Measurements from ENCODE around the gene NUDT14. TPM values are rescaled to one million over a fixed set of nuclear protein-coding genes. Genes with fewer than 3 reads are reported as not detected.

NUDT14 gene
- 10 to 100 TPM; 26.9 to 46.7 (median 37.9) TPM for total RNA-seq
- long read RNA-seq, donor 1, transcript NUDT14-202 (5 exons, 845 nt), result major isoform, 14 of 33 reads
- long read RNA-seq, donor 1, transcript NUDT14-206 (5 exons, 1,042 nt), result minor isoform, 5 of 33 reads
- long read RNA-seq, donor 1, partial matches to known transcripts, result 1 of 33 reads
- long read RNA-seq, donor 1, other reads (novel, unspliced or antisense), result 10 of 33 reads
- long read RNA-seq, donor 2, transcript NUDT14-202 (5 exons, 845 nt), result major isoform, 6 of 6 reads
- long read RNA-seq, donor 2, partial matches to known transcripts, result 0 of 6 reads
- long read RNA-seq, donor 2, other reads (novel, unspliced or antisense), result 0 of 6 reads

- ATAC-seq, result peak; percentile 96
- DNase-seq, result peak; percentile 89 to 97 (median 94)
- peaks cover 12% of the 10 kb centered on the region for H3K4me1 ChIP-seq (ENCODE audit: low read depth)
Observed at GRCh38 chr14:105180592-105181548, at the start of gene NUDT14. Gene NUDT14, minus strand, starts transcription at chr14:105181312. Its CDS starts 103 bp downstream, at chr14:105181209.

GRCh38 chr14:105229099-105229655 is 48.1 kb upstream of the NUDT14 start:
- no peak for TF ChIP-seq CTCF (IDR thresholded peaks at IDR 0.05)
- H3K9me3 ChIP-seq, result no peaks in the 10 kb centered on the region
- H3K4me1 ChIP-seq (ENCODE audit: low read depth), result no peaks in the 10 kb centered on the region
- no peaks in the 10 kb centered on the region for H3K36me3 ChIP-seq (ENCODE audit: low read depth)
- intact Hi-C loops (cut with DNase I, micrococcal nuclease), result no loop called here
- peak in 1 of 3 donors; percentile 22 for DNase-seq
- H3K4me3 ChIP-seq, result no peak overlapping the region
- no peak for ATAC-seq

More at GRCh38 chr14:105180592-105181548, at the start of gene NUDT14:
- intact Hi-C loops (cut with DNase I, micrococcal nuclease), result no loop called here
- peak within 1 kb of the TSS; percentile 17 for H3K4me3 ChIP-seq
- H3K36me3 ChIP-seq (ENCODE audit: low read depth), result no peaks in the 10 kb centered on the region
- TF ChIP-seq CTCF (IDR thresholded peaks at IDR 0.05), result no peak
- no peaks in the 10 kb centered on the region for H3K9me3 ChIP-seq

GRCh38 chr14:105228562-105228961 is 47.5 kb upstream of the NUDT14 start:
- H3K4me1 ChIP-seq (ENCODE audit: low read depth), result no peaks in the 10 kb centered on the region
- peak in 1 of 3 donors; percentile 29 for DNase-seq
- no peak for ATAC-seq
- intact Hi-C loops (cut with DNase I, micrococcal nuclease), result no loop called here
- H3K9me3 ChIP-seq, result no peaks in the 10 kb centered on the region
- no peak for TF ChIP-seq CTCF (IDR thresholded peaks at IDR 0.05)
- H3K36me3 ChIP-seq (ENCODE audit: low read depth), result no peaks in the 10 kb centered on the region
- no peak overlapping the region for H3K4me3 ChIP-seq

GRCh38 chr14:105227346-105227745 is 46.2 kb upstream of the NUDT14 start:
- H3K4me1 ChIP-seq (ENCODE audit: low read depth), result no peaks in the 10 kb centered on the region
- TF ChIP-seq CTCF (IDR thresholded peaks at IDR 0.05), result no peak
- intact Hi-C loops (cut with DNase I, micrococcal nuclease), result no loop called here
- no peaks in the 10 kb centered on the region for H3K9me3 ChIP-seq
- H3K36me3 ChIP-seq (ENCODE audit: low read depth), result no peaks in the 10 kb centered on the region
- no peak overlapping the region for H3K4me3 ChIP-seq
- DNase-seq (peak in 1 of 3 donors; percentile 10), ATAC-seq (no peak)

- Histone ChIP-seq H3K4me3 (no peak overlapping the region), H3K9me3 (no peaks in the 10 kb centered on the region), H3K4me1 (ENCODE audit: low read depth) (no peaks in the 10 kb centered on the region), H3K36me3 (ENCODE audit: low read depth) (no peaks in the 10 kb centered on the region)
- DNase-seq, result peak in 1 of 3 donors; percentile 21
- ATAC-seq, result no peak
- intact Hi-C loops (cut with DNase I, micrococcal nuclease), result no loop called here
- no peak for TF ChIP-seq CTCF (IDR thresholded peaks at IDR 0.05)
Observed at GRCh38 chr14:105226198-105226597, 45.1 kb upstream of the NUDT14 start.
